ENCODE results near the gene OR51E1. TPM values are rescaled to one million over a fixed set of nuclear protein-coding genes. Genes with fewer than 3 reads are reported as not detected.

OR51E1 gene
- total and polyA plus RNA-seq, 12 donors, result 0.11 to 0.27 TPM; not detected in 10

DNA sequence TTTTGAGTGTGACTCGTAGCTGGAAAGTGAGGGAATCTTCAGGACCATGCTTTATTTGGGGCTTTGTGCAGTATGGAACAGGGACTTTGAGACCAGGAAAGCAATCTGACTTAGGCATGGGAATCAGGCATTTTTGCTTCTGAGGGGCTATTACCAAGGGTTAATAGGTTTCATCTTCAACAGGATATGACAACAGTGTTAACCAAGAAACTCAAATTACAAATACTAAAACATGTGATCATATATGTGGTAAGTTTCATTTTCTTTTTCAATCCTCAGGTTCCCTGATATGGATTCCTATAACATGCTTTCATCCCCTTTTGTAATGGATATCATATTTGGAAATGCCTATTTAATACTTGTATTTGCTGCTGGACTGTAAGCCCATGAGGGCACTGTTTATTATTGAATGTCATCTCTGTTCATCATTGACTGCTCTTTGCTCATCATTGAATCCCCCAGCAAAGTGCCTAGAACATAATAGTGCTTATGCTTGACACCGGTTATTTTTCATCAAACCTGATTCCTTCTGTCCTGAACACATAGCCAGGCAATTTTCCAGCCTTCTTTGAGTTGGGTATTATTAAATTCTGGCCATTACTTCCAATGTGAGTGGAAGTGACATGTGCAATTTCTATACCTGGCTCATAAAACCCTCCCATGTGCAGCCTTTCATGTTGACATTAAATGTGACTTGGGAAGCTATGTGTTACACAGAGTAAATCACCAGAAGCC is 11.0 kb downstream of the OR51E1 start:
- 65 to 86% (median 71%) methylated on average over 2 of the region's 2 CpGs for WGBS, 4 donors
- Histone ChIP-seq H3K27ac (no peak overlapping the region), H3K36me3 (replicated peaks in 1 of 2) (no peaks in the 10 kb centered on the region), H3K27me3 (no peaks in the 10 kb centered on the region), H3K9me3 (replicated peaks in 1 of 3) (no peaks in the 10 kb centered on the region), H3K4me3 (no peak overlapping the region), H3K4me1 (replicated peaks in 1 of 2) (no peaks in the 10 kb centered on the region)
- intact Hi-C loops (cut with DNase I), result no loop called here
- TF ChIP-seq, protein P1, sequence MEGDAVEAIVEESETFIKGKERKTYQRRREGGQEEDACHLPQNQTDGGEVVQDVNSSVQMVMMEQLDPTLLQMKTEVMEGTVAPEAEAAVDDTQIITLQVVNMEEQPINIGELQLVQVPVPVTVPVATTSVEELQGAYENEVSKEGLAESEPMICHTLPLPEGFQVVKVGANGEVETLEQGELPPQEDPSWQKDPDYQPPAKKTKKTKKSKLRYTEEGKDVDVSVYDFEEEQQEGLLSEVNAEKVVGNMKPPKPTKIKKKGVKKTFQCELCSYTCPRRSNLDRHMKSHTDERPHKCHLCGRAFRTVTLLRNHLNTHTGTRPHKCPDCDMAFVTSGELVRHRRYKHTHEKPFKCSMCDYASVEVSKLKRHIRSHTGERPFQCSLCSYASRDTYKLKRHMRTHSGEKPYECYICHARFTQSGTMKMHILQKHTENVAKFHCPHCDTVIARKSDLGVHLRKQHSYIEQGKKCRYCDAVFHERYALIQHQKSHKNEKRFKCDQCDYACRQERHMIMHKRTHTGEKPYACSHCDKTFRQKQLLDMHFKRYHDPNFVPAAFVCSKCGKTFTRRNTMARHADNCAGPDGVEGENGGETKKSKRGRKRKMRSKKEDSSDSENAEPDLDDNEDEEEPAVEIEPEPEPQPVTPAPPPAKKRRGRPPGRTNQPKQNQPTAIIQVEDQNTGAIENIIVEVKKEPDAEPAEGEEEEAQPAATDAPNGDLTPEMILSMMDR (IDR thresholded peaks at IDR 0.05), result no peak
- no peak for TF ChIP-seq POLR2A (IDR thresholded peaks at IDR 0.05)
- no peak for DNase-seq

DNA sequence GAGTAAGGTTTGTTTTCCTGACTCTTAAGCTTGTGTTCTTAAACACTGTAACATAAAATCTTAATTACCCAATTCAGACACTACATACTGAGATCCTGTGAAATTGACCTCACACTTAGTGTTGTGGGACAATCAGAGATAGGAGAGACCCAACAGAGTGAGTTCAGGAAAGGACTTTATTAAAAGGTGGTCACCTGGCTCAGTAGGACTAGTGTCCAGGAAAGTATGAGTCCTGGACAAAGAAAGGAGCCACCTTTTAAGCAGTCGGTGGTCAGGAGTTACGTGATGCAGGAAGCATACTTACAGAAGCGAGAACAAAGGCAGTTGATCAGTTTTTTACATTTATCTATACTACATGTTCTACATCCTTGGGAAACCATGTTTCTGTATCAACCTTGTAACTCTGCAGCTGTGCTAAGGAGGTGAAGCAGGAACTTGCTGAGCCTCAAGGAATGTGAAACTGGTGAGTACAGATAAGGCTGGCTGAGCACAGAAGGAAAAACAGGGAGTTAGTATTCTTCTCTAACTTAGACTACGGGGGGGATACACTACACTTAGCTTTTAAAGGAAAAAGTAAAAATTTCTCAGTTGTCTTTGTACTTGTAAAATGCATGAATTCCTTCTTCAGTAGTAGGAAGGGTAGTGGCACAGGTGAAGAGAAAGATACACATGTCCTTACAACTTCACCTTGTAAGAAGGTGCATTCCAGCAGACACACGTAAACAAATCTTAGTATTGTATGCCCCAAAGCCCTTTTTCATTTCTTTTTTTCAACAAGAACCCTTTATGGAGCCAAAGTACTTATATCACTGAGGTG is 15.1 kb downstream of the OR51E1 start:
- WGBS, 4 donors, result 55 to 73% (median 62%) methylated on average over 5 of the region's 5 CpGs
- H3K27me3 ChIP-seq, result no peaks in the 10 kb centered on the region
- TF ChIP-seq POLR2A (IDR thresholded peaks at IDR 0.05), result no peak
- TF ChIP-seq, protein P1 (IDR thresholded peaks at IDR 0.05), result no peak
- no peak for DNase-seq
- H3K4me1 ChIP-seq (replicated peaks in 1 of 2), result no peaks in the 10 kb centered on the region
- H3K36me3 ChIP-seq (replicated peaks in 1 of 2), result no peaks in the 10 kb centered on the region
- H3K4me3 ChIP-seq, result no peak overlapping the region
- H3K9me3 ChIP-seq (replicated peaks in 1 of 3), result no peaks in the 10 kb centered on the region
- intact Hi-C loops (cut with DNase I), result no loop called here
- no peak overlapping the region for H3K27ac ChIP-seq

DNA sequence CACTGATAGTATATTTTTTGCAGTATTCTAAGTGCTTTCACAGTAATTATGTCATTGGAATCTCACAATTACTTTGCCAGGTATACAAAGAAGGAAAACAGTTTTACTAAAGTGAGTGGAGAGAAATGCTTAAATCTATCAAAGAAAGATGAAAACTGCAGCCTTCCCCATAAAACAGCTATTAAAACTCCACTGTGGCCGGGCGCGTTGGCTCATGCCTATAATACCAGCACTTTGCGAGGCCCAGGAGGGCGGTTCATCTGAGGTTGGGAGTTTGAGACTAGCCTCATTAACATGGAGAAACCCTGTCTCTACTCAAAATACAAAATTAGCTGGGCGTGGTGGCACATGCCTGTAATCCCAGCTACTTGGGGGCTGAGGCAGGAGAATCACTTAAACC is 19.1 kb downstream of the OR51E1 start:
- whole genome bisulfite sequencing, 4 donors, result 83 to 92% (median 87%) methylated on average over 6 of the region's 6 CpGs

DNA sequence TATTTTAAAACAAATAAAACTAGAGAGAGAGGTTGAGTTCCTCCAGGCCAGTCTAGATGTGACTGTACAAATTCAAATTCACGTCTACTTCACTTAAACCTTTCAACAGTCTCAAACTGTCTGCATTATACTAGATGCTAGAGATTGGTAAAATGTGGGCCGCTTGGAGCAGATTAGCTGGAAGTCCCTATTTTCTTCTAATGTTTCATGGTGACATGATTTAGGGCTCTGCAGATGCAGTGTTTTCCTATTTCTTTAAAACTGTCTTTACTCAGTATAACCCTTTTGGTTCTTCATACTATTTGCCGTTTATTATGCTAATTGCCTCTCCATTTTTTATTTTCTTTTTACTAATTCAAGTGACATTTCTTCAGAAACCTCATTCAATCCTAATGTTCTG is 20.4 kb downstream of the OR51E1 start:
- no peak overlapping the region for H3K27ac ChIP-seq
- H3K9me3 ChIP-seq (replicated peaks in 1 of 3), result no peaks in the 10 kb centered on the region
- no peak overlapping the region for H3K4me3 ChIP-seq
- no peaks in the 10 kb centered on the region for H3K36me3 ChIP-seq (replicated peaks in 1 of 2)
- no peak for DNase-seq
- H3K27me3 ChIP-seq, result peaks cover 2% of the 10 kb centered on the region
- no peaks in the 10 kb centered on the region for H3K4me1 ChIP-seq (replicated peaks in 1 of 2)
- intact Hi-C loops (cut with DNase I), result no loop called here
- no peak for TF ChIP-seq POLR2A (IDR thresholded peaks at IDR 0.05)
- TF ChIP-seq, protein P1 (IDR thresholded peaks at IDR 0.05), result no peak
- WGBS, 4 donors, result 69 to 82% (median 75%) methylated on average over 3 of the region's 3 CpGs

More for the DNA sequence above, 19.1 kb downstream of the OR51E1 start:
- no peak for DNase-seq
- TF ChIP-seq POLR2A (IDR thresholded peaks at IDR 0.05), result no peak
- TF ChIP-seq, protein P1 (IDR thresholded peaks at IDR 0.05), result no peak
- no peaks in the 10 kb centered on the region for H3K4me1 ChIP-seq (replicated peaks in 1 of 2)
- H3K9me3 ChIP-seq (replicated peaks in 1 of 3), result no peaks in the 10 kb centered on the region
- intact Hi-C loops (cut with DNase I), result no loop called here
- no peaks in the 10 kb centered on the region for H3K36me3 ChIP-seq (replicated peaks in 1 of 2)
- peaks cover 2% of the 10 kb centered on the region for H3K27me3 ChIP-seq
- H3K27ac ChIP-seq, result no peak overlapping the region
- H3K4me3 ChIP-seq, result no peak overlapping the region
